ENCODE measurements around the gene PARD3B.

DNA sequence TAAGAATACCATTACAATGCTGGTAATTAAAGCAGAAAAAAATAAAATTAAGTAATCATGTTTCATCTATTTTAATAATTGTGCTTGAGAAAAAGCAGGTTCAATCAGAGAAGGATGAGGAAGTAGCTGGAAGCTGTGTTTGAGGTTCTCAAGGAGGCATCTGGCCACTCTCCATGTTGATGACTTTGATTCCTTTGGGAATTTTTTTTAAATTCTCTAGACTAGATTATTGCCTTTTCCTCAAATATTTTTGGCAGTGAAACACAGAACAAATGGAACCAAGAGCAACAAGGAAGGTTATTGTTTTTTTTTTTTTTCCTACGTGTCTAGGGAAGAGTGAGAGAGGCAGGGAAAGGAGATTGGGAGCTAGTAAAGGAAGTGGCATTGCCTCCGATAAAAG is 1037.1 kb downstream of the PARD3B start:
- TF ChIP-seq, protein P1, sequence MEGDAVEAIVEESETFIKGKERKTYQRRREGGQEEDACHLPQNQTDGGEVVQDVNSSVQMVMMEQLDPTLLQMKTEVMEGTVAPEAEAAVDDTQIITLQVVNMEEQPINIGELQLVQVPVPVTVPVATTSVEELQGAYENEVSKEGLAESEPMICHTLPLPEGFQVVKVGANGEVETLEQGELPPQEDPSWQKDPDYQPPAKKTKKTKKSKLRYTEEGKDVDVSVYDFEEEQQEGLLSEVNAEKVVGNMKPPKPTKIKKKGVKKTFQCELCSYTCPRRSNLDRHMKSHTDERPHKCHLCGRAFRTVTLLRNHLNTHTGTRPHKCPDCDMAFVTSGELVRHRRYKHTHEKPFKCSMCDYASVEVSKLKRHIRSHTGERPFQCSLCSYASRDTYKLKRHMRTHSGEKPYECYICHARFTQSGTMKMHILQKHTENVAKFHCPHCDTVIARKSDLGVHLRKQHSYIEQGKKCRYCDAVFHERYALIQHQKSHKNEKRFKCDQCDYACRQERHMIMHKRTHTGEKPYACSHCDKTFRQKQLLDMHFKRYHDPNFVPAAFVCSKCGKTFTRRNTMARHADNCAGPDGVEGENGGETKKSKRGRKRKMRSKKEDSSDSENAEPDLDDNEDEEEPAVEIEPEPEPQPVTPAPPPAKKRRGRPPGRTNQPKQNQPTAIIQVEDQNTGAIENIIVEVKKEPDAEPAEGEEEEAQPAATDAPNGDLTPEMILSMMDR (conservative IDR thresholded peaks at IDR 0.05 in 1 of 2, IDR thresholded peaks at IDR 0.05 in 1 of 2; ENCODE audit: low read depth in 1 of 2, low read length in 2 of 2): no peak
- TF ChIP-seq EZH2 (IDR thresholded peaks at IDR 0.05; ENCODE audit: low read length, missing control alignments): no peak

Data from fibroblast of lung (primary cell).